CD4-positive, alpha-beta T cell (primary cell): ENCODE results near the gene DPP9. TPM values are rescaled to one million over a fixed set of nuclear protein-coding genes. Genes with fewer than 3 reads are reported as not detected.

Experiments used
- ATAC-seq: fragments of 200-7000 bp; cut with Tn5 transposase; one replicate; pipeline ENCODE4 v1.10.0; 2022; ENCODE audit warnings: mild to moderate bottlenecking; ENCODE audit not compliant: poor library complexity
- CTCF ChIA-PET: fragments of 350-600 bp; sonication (Branson Sonifier 250); formaldehyde crosslinking; loops from one replicate; lab custom pipeline; 2021; ENCODE audit warnings: antibody characterized with exemption, inconsistent platforms; lab: Charles Lee
- POLR2A ChIA-PET: fragments of 350-600 bp; sonication (Branson Sonifier 250); formaldehyde crosslinking; loops from one replicate; lab custom pipeline; 2021; ENCODE audit warnings: antibody characterized with exemption, inconsistent platforms; lab: Charles Lee
- DNase-seq, 14 experiments: peaks; one replicate each; pipeline ENCODE4 v3.0.0-alpha.2; 2013 to 2020; ENCODE audit warnings: mixed read lengths in 2 of 14
- H3K27ac ChIP-seq, 2 donors: one replicate each; pipeline versions ENCODE4 v1.5.1 to v1.7.0; 2013; ENCODE audit warnings: low read length in 2 of 2, low read depth in 1 of 2, mild to moderate bottlenecking in 1 of 2
- H3K27me3 ChIP-seq, 2 experiments: 1 replicate in 1 of 2; 2 replicates in 1 of 2; pipeline versions ENCODE4 v1.6.1 to v1.7.0; 2013; ENCODE audit warnings: low read length in 2 of 2, control low read depth in 1 of 2, mild to moderate bottlenecking in 1 of 2, moderate library complexity in 1 of 2; ENCODE audit not compliant: insufficient read depth in 2 of 2, control insufficient read depth in 1 of 2
- H3K36me3 ChIP-seq: one replicate; pipeline ENCODE4 v1.6.1; 2013; ENCODE audit warnings: low read length, control low read depth; ENCODE audit not compliant: insufficient read depth
- H3K4me1 ChIP-seq: one replicate; pipeline ENCODE4 v1.6.1; 2013; ENCODE audit warnings: low read length, control low read depth; ENCODE audit not compliant: insufficient read depth
- H3K4me3 ChIP-seq: one replicate; pipeline ENCODE4 v1.5.1; 2013; ENCODE audit warnings: mild to moderate bottlenecking, low read length, moderate library complexity
- H3K9me3 ChIP-seq, 2 experiments: 1 replicate in 1 of 2; 2 replicates in 1 of 2; pipeline versions ENCODE4 v1.6.1 to v1.7.0; 2013; ENCODE audit warnings: low read length in 2 of 2, mild to moderate bottlenecking in 2 of 2, control low read depth in 1 of 2, moderate library complexity in 1 of 2; ENCODE audit not compliant: control insufficient read depth in 1 of 2, insufficient read depth in 1 of 2
- H3K27ac Mint-ChIP-seq: one replicate; pipeline ENCODE4 v1.8.0; 2020; ENCODE audit warnings: mixed read lengths
- H3K27me3 Mint-ChIP-seq: one replicate; pipeline ENCODE4 v1.8.0; 2021; ENCODE audit warnings: mixed read lengths
- H3K36me3 Mint-ChIP-seq: one replicate; pipeline ENCODE4 v1.8.0; 2021; ENCODE audit warnings: low read depth, mixed read lengths
- H3K4me1 Mint-ChIP-seq: one replicate; pipeline ENCODE4 v1.8.0; 2021; ENCODE audit warnings: low read depth, mixed read lengths
- H3K4me3 Mint-ChIP-seq: one replicate; pipeline ENCODE4 v1.8.0; 2020; ENCODE audit warnings: mild to moderate bottlenecking, mixed read lengths
- H3K9me3 Mint-ChIP-seq: one replicate; pipeline ENCODE4 v1.8.0; 2020; ENCODE audit warnings: mixed read lengths
- CTCF ChIP-seq: fragments of 200-600 bp; IDR thresholded peaks from one replicate; pipeline ENCODE4 v1.8.0; 2022; ENCODE audit warnings: antibody characterized with exemption, mild to moderate bottlenecking
- intact Hi-C, 2 experiments: fragments of 100-400 bp; cut with DNase I in 1 of 2; cut with micrococcal nuclease in 1 of 2; formaldehyde crosslinking; loops; one replicate each; pipeline versions ENCODE4 v1.15.1 to v1.9.0; 2023 to 2025; cut with DNase I, micrococcal nuclease
- total RNA-seq, 174 experiments: library from RNA in 2 of 174; stranded (reverse) in 2 of 174; gene quantifications; one replicate each; pipeline ENCODE4 v1.2.3 and lab custom pipeline; 2021 to 2026

The DPP9 gene
- total RNA-seq, 2 experiments from 2014 or later: 67.9 to 72.8 TPM

GRCh38 chr19:4721196-4721595, 2.4 kb downstream of the DPP9 start:
- Histone ChIP-seq H3K4me1 (peaks cover 30% of the 10 kb centered on the region), H3K36me3 (peaks cover 44% of the 10 kb centered on the region), H3K27me3 (no peaks in the 10 kb centered on the region), H3K4me3 (no peak overlapping the region), H3K9me3 (no peaks in the 10 kb centered on the region), H3K27ac (no peak overlapping the region)
- ChIA-PET CTCF (no interaction called here), POLR2A (no interaction called here)
- H3K4me3 Mint-ChIP-seq: peak overlapping the region; percentile 95
- TF ChIP-seq CTCF: no peak
- H3K36me3 Mint-ChIP-seq: peaks cover 56% of the 10 kb centered on the region
- intact Hi-C loops: loop anchor here (5.0 to 10.0 kb wide), 3 partner anchors 194 to 246 kb away; partner anchors contain the start of gene KDM4B (in 1 of the 2)
- H3K27ac Mint-ChIP-seq: peak overlapping the region; percentile 47
- H3K9me3 Mint-ChIP-seq: peaks cover 3% of the 10 kb centered on the region
- DNase-seq (peak in 1 of 14 experiments; percentile 13), ATAC-seq (no peak)
- peaks cover 13% of the 10 kb centered on the region for H3K27me3 Mint-ChIP-seq
- peaks cover 25% of the 10 kb centered on the region for H3K4me1 Mint-ChIP-seq

- Histone ChIP-seq H3K4me1 (peaks cover 26% of the 10 kb centered on the region), H3K9me3 (no peaks in the 10 kb centered on the region), H3K4me3 (no peak overlapping the region), H3K36me3 (peaks cover 54% of the 10 kb centered on the region), H3K27ac (no peak overlapping the region), H3K27me3 (no peaks in the 10 kb centered on the region)
- no peak for TF ChIP-seq CTCF
- Mint-ChIP-seq H3K4me3 (peak overlapping the region; percentile 48), H3K27ac (no peak overlapping the region), H3K27me3 (peaks cover 13% of the 10 kb centered on the region), H3K4me1 (peaks cover 25% of the 10 kb centered on the region), H3K9me3 (peaks cover 3% of the 10 kb centered on the region), H3K36me3 (peaks cover 66% of the 10 kb centered on the region)
- DNase-seq (peak in 1 of 14 experiments; percentile 21), ATAC-seq (no peak)
- CTCF ChIA-PET: no interaction called here
- POLR2A ChIA-PET: no interaction called here
- intact Hi-C loops: loop anchor here (5.0 to 10.0 kb wide), 3 partner anchors 195 to 247 kb away; partner anchors contain the start of gene KDM4B (in 1 of the 2)
These were observed 3.5 kb downstream of the DPP9 start for GRCh38 chr19:4720037-4720700.

GRCh38 chr19:4719499-4719866, 4.2 kb downstream of the DPP9 start:
- Mint-ChIP-seq H3K9me3 (peaks cover 3% of the 10 kb centered on the region), H3K27me3 (peaks cover 9% of the 10 kb centered on the region), H3K4me1 (peaks cover 18% of the 10 kb centered on the region), H3K27ac (no peak overlapping the region), H3K4me3 (no peak overlapping the region), H3K36me3 (peaks cover 67% of the 10 kb centered on the region)
- H3K27ac ChIP-seq: no peak overlapping the region
- no peak for TF ChIP-seq CTCF
- no peaks in the 10 kb centered on the region for H3K27me3 ChIP-seq
- H3K4me3 ChIP-seq: no peak overlapping the region
- POLR2A ChIA-PET: no interaction called here
- peaks cover 22% of the 10 kb centered on the region for H3K4me1 ChIP-seq
- intact Hi-C loops: no loop called here
- no peak for ATAC-seq
- peak in 1 of 14 experiments; percentile 18 for DNase-seq
- CTCF ChIA-PET: no interaction called here
- H3K9me3 ChIP-seq: no peaks in the 10 kb centered on the region
- H3K36me3 ChIP-seq: peaks cover 54% of the 10 kb centered on the region
